Suppressor macrophage treated with lipopolysaccharide for 1 hour (primary cell): ENCODE measurements around the gene CMTM3.
"Not testable (repeated sequence)": the region's sequence is repeated elsewhere in the genome, so short reads cannot be mapped to it uniquely, and the experiment has no call there.

ENCODE experiments used
- DNase-seq, 3 donors: peaks; one replicate each; pipeline ENCODE4 v3.0.0-alpha.2; 2020 to 2022

The CMTM3 gene

GRCh38 chr16:66585481-66586239, 18.8 kb upstream of the CMTM3 start:
- DNase-seq, result peak in 2 of 3 donors; percentile 34 to 39

- DNase-seq, result no peak
Observed at GRCh38 chr16:66587881-66588600, 16.5 kb upstream of the CMTM3 start.

GRCh38 chr16:66588981-66589713, 15.4 kb upstream of the CMTM3 start:
- DNase-seq, result peak; percentile 67 to 79 (median 72)

GRCh38 chr16:66590322-66590721, 14.2 kb upstream of the CMTM3 start:
- peak in 2 of 3 donors; percentile 29 to 50 for DNase-seq

- no peak for DNase-seq
Observed at GRCh38 chr16:66591018-66591417, 13.5 kb upstream of the CMTM3 start.

- DNase-seq, result no peak
Observed at GRCh38 chr16:66592241-66592640, 12.3 kb upstream of the CMTM3 start.

GRCh38 chr16:66592814-66593213, 11.7 kb upstream of the CMTM3 start:
- DNase-seq, result no peak

GRCh38 chr16:66594739-66595138, 9.8 kb upstream of the CMTM3 start:
- peak; percentile 82 to 88 (median 85) for DNase-seq

- not testable (repeated sequence) for DNase-seq
Observed at GRCh38 chr16:66596559-66596958, 7.9 kb upstream of the CMTM3 start.

- peak in 1 of 3 donors; percentile 40 for DNase-seq
Observed at GRCh38 chr16:66596986-66597848, 7.3 kb upstream of the CMTM3 start.

GRCh38 chr16:66598111-66598510, 6.4 kb upstream of the CMTM3 start:
- peak; percentile 41 to 62 (median 61) for DNase-seq

GRCh38 chr16:66599726-66600125, 4.8 kb upstream of the CMTM3 start:
- no peak for DNase-seq

- no peak for DNase-seq
Observed at GRCh38 chr16:66600477-66600876, 4.0 kb upstream of the CMTM3 start.

- no peak for DNase-seq
Observed at GRCh38 chr16:66601471-66601870, 3.0 kb upstream of the CMTM3 start.

- DNase-seq, result peak in 1 of 3 donors; percentile 33
Observed at GRCh38 chr16:66603537-66604375, 748 bp upstream of the CMTM3 start.

GRCh38 chr16:66605177-66605978, 874 bp downstream of the CMTM3 start:
- DNase-seq, result peak; percentile 81 to 93 (median 85)

GRCh38 chr16:66605979-66606751, 1.7 kb downstream of the CMTM3 start:
- peak; percentile 86 to 89 (median 87) for DNase-seq

- peak; percentile 67 to 84 (median 70) for DNase-seq
Observed at GRCh38 chr16:66608241-66609138, 4.0 kb downstream of the CMTM3 start.

GRCh38 chr16:66609139-66609510, 4.6 kb downstream of the CMTM3 start:
- no peak for DNase-seq
